Activated CD8-positive, alpha-beta memory T cell treated with anti-CD3 and anti-CD28 coated beads for 1 hour (primary cell): ENCODE data around the gene GPX2.

ENCODE experiments used
- DNase-seq, 2 donors: peaks; one replicate each; pipeline ENCODE4 v3.0.0-alpha.2; 2020; ENCODE audit warnings: low read depth in 1 of 2; ENCODE audit errors: extremely low read depth in 1 of 2

Gene GPX2

GRCh38 chr14:64960762-64961276 is 18.3 kb upstream of the GPX2 start:
- DNase-seq = no peak

GRCh38 chr14:64958743-64959142 is 16.2 kb upstream of the GPX2 start:
- no peak for DNase-seq

GRCh38 chr14:64958201-64958600 is 15.7 kb upstream of the GPX2 start:
- DNase-seq = no peak

GRCh38 chr14:64956697-64957406 is 14.3 kb upstream of the GPX2 start:
- no peak for DNase-seq

GRCh38 chr14:64955297-64955696 is 12.8 kb upstream of the GPX2 start:
- DNase-seq = no peak

- no peak for DNase-seq
Measured at GRCh38 chr14:64954491-64955240, 12.1 kb upstream of the GPX2 start.

- no peak for DNase-seq
Measured at GRCh38 chr14:64953661-64954060, 11.1 kb upstream of the GPX2 start.

GRCh38 chr14:64953310-64953654 is 10.7 kb upstream of the GPX2 start:
- DNase-seq = no peak

- DNase-seq = no peak
Measured at GRCh38 chr14:64952598-64953309, 10.2 kb upstream of the GPX2 start.

- no peak for DNase-seq
Measured at GRCh38 chr14:64951724-64952123, 9.2 kb upstream of the GPX2 start.

GRCh38 chr14:64951291-64951690 is 8.7 kb upstream of the GPX2 start:
- DNase-seq = no peak

- no peak for DNase-seq
Measured at GRCh38 chr14:64950889-64951288, 8.3 kb upstream of the GPX2 start.

- DNase-seq = no peak
Measured at GRCh38 chr14:64948612-64949210, 6.2 kb upstream of the GPX2 start.

- DNase-seq = no peak
Measured at GRCh38 chr14:64947710-64948611, 5.4 kb upstream of the GPX2 start.

GRCh38 chr14:64946310-64947045 is 3.9 kb upstream of the GPX2 start:
- no peak for DNase-seq

- DNase-seq = no peak
Measured at GRCh38 chr14:64945431-64946178, 3.1 kb upstream of the GPX2 start.

- no peak for DNase-seq
Measured at GRCh38 chr14:64944861-64945260, 2.3 kb upstream of the GPX2 start.

GRCh38 chr14:64944041-64944440 is 1.5 kb upstream of the GPX2 start:
- DNase-seq = no peak

GRCh38 chr14:64943556-64943955 is 1.0 kb upstream of the GPX2 start:
- no peak for DNase-seq
